ENCODE measurements around the gene IVD. TPM values are rescaled to one million over a fixed set of nuclear protein-coding genes. Genes with fewer than 3 reads are reported as not detected.

IVD gene
- total and polyA plus RNA-seq, 3 donors from 2014 or later: 79.1 to 94.7 (median 88.7) TPM

DNA sequence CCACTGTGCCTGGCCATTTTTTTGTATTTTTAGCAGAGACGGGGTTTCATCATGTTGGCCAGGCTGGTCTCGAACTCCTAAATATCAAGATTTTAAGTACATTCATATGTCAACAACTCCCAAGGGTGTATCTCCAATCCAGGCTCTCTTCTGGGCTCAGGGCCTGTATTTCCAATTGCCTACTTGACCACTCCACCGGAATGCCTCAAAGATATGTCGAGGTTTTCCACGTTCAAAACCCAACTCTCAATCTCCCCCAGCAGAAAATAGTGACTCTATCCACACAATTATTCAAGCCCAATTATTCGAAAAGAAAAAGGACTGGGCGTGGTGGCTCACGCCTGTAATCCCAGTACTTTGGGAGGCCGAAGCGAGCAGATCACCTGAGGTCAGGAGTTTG, 25.0 kb upstream of the IVD start:
- WGBS, 2 donors: 92 to 96% methylated on average over 10 of the region's 10 CpGs
- H3K27me3 ChIP-seq: no peaks in the 10 kb centered on the region
- H3K9me3 ChIP-seq: no peaks in the 10 kb centered on the region
- no peak overlapping the region for H3K27ac ChIP-seq
- intact Hi-C loops (cut with DNase I; ENCODE audit: low total_unique reads): no loop called here
- H3K4me1 ChIP-seq: peaks cover 7% of the 10 kb centered on the region
- no peak overlapping the region for H3K4me3 ChIP-seq
- H3K36me3 ChIP-seq (ENCODE audit: low read depth, missing control alignments): no peaks in the 10 kb centered on the region
- DNase-seq: no peak
- no peak for TF ChIP-seq POLR2A (IDR thresholded peaks at IDR 0.05)
- TF ChIP-seq, protein P1, sequence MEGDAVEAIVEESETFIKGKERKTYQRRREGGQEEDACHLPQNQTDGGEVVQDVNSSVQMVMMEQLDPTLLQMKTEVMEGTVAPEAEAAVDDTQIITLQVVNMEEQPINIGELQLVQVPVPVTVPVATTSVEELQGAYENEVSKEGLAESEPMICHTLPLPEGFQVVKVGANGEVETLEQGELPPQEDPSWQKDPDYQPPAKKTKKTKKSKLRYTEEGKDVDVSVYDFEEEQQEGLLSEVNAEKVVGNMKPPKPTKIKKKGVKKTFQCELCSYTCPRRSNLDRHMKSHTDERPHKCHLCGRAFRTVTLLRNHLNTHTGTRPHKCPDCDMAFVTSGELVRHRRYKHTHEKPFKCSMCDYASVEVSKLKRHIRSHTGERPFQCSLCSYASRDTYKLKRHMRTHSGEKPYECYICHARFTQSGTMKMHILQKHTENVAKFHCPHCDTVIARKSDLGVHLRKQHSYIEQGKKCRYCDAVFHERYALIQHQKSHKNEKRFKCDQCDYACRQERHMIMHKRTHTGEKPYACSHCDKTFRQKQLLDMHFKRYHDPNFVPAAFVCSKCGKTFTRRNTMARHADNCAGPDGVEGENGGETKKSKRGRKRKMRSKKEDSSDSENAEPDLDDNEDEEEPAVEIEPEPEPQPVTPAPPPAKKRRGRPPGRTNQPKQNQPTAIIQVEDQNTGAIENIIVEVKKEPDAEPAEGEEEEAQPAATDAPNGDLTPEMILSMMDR (IDR thresholded peaks at IDR 0.05): no peak

DNA sequence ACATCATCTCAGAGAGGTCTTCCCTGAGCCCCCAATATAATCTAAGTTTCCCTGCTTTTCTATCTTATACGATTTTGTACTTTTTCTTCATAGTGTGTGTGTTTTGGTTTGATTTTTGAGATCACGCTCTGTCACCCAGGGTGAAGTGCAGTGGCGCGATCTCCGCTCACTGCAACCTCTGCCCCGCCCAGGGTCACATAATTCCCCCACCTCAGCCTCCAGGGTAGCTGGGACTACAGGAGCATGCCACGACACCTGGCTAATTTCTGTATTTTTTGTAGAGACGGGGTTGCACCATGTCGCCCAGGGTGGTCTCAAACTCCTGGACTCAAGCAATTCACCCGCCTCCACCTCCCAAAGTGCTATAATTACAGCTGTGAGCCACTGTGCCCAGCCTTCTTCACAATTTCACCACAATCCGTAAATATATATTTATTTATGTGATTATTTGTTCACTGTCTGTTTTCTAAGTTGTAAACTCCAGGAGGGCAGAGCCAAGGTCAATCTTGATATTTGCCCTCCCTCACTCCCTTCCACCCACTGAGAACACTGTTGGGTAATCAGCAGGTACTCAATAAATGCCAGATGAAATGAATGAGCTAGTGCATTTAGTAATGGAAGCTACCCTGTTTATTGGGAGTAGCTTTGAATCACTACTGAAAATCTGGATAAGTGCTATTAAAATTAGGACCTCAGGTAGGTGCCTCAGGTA, 23.6 kb upstream of the IVD start:
- TF ChIP-seq, protein P1 (IDR thresholded peaks at IDR 0.05): no peak
- no peak for TF ChIP-seq POLR2A (IDR thresholded peaks at IDR 0.05)
- no peaks in the 10 kb centered on the region for H3K27me3 ChIP-seq
- H3K9me3 ChIP-seq: no peaks in the 10 kb centered on the region
- WGBS, 2 donors: 93 to 94% methylated on average over 11 of the region's 11 CpGs
- H3K4me1 ChIP-seq: peaks cover 7% of the 10 kb centered on the region
- peak overlapping the region in 1 of 2 donors; percentile 88 for H3K4me3 ChIP-seq
- no peak overlapping the region for H3K27ac ChIP-seq
- H3K36me3 ChIP-seq (ENCODE audit: low read depth, missing control alignments): no peaks in the 10 kb centered on the region
- intact Hi-C loops (cut with DNase I; ENCODE audit: low total_unique reads): no loop called here
- no peak for DNase-seq

DNA sequence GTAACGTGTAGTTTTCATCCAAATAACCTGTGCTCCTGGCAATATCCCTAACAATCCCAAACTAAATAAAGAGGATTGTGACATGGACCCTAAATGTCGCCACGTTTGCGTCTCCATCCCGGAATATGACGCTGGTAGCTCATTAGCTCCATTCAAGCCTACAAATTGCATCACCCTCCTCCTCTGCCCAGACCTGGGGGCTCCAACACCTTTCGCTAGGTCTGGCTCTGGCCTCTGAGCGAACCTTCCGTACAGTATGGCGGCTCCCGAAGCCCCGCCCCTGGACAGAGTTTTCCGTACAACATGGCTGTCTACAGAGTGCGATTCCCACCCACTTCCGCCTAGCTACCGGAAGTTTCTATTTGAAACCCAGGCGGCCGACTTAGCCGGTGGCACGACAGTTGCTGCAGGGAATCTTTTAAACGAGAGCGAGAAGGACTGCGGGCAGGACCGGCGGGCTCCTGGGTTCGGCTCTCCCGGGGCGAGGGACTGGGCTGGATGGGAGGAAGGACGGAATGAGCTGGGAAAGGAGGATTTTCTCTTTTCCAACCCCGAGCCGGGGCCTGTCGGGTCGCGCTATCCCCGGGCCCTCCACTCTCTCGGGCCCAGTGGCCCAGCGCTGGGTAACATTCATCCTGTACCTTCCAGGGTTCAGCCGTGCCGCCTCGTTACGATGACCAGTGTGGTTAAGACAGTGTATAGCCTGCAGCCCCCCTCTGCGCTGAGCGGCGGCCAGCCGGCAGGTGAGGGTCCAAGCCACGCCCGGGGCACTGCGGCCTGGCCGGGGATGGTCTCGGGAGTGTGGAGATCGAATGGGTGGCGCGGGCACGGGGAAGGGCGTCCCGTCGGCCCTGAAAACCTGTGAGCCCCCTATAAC, 22.8 kb upstream of the IVD start, which contains the start of gene KNSTRN:
Gene KNSTRN, plus strand, starts transcription at position 142 of the 877 bp plus-strand sequence. Its CDS starts 115 bp downstream, at position 257.
- Histone ChIP-seq H3K9me3 (no peaks in the 10 kb centered on the region), H3K27ac (peak within 1 kb of the TSS; percentile 43 to 54)
- intact Hi-C loops (cut with DNase I; ENCODE audit: low total_unique reads): no loop called here

DNA sequence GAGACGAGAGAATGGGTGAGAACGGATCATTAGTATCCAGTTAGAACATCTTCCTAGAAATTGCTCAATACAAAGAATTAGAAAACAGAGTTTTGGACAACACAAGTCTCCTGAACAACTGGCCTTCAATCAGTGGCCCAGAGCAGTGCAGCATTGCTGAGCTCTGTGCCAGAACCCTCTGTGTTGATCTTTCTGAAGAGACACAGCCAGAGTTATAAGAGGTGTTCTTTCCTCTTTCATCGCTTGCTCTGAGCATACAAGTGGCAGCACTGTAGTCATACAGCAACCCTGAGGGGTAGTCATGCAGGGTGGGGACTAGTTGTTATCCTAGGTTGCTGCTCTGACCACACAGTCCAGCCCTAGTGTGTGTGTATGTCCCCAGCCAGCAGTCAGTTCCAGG, 19.1 kb upstream of the IVD start:
- Histone ChIP-seq H3K27me3 (no peaks in the 10 kb centered on the region), H3K9me3 (no peaks in the 10 kb centered on the region), H3K27ac (no peak overlapping the region), H3K4me3 (no peak overlapping the region), H3K4me1 (peaks cover 3% of the 10 kb centered on the region), H3K36me3 (ENCODE audit: low read depth, missing control alignments) (no peaks in the 10 kb centered on the region)
- TF ChIP-seq POLR2A (IDR thresholded peaks at IDR 0.05): no peak
- TF ChIP-seq, protein P1 (IDR thresholded peaks at IDR 0.05): no peak
- no peak for DNase-seq
- intact Hi-C loops (cut with DNase I; ENCODE audit: low total_unique reads): no loop called here
- WGBS, 2 donors: 91 to 94% methylated on average over 3 of the region's 3 CpGs

More for the DNA sequence above, 22.8 kb upstream of the IVD start, which contains the start of gene KNSTRN:
- Histone ChIP-seq H3K4me1 (peaks cover 7% of the 10 kb centered on the region), H3K36me3 (ENCODE audit: low read depth, missing control alignments) (no peaks in the 10 kb centered on the region), H3K4me3 (peak within 1 kb of the TSS; percentile 73 to 88), H3K27me3 (no peaks in the 10 kb centered on the region)
- TF ChIP-seq, protein P1 (IDR thresholded peaks at IDR 0.05): no peak
- no peak for TF ChIP-seq POLR2A (IDR thresholded peaks at IDR 0.05)
- 3 to 4% methylated on average over 55 to 57 of the region's 57 CpGs for WGBS, 2 donors
- peak; percentile 97 for DNase-seq
